SU-DHL-6 (cell line): ENCODE results near the gene DUS3L.

ENCODE experiments used
- EZH2phosphoT487 ChIP-seq: fragments of 200-600 bp; sonication (generic), shearing (Covaris generic); conservative IDR thresholded peaks from 2 replicates; pipeline ENCODE4 v1.6.1; 2018; ENCODE audit warnings: mild to moderate bottlenecking, antibody characterized with exemption, low read length, moderate library complexity, mixed read lengths
- TF ChIP-seq, protein P1 (sequence below): fragments of 200-600 bp; sonication (generic); IDR thresholded peaks from one replicate; pipeline ENCODE4 v1.5.1; 2017; ENCODE audit warnings: antibody characterized with exemption, mild to moderate bottlenecking, low read length, moderate library complexity; ENCODE audit not compliant: insufficient read depth, poor library complexity, severe bottlenecking

- TF ChIP-seq EZH2phosphoT487, result no peak
- TF ChIP-seq, protein P1, sequence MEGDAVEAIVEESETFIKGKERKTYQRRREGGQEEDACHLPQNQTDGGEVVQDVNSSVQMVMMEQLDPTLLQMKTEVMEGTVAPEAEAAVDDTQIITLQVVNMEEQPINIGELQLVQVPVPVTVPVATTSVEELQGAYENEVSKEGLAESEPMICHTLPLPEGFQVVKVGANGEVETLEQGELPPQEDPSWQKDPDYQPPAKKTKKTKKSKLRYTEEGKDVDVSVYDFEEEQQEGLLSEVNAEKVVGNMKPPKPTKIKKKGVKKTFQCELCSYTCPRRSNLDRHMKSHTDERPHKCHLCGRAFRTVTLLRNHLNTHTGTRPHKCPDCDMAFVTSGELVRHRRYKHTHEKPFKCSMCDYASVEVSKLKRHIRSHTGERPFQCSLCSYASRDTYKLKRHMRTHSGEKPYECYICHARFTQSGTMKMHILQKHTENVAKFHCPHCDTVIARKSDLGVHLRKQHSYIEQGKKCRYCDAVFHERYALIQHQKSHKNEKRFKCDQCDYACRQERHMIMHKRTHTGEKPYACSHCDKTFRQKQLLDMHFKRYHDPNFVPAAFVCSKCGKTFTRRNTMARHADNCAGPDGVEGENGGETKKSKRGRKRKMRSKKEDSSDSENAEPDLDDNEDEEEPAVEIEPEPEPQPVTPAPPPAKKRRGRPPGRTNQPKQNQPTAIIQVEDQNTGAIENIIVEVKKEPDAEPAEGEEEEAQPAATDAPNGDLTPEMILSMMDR, result no peak
Observed at GRCh38 chr19:5765220-5765619, 25.7 kb downstream of the DUS3L start.
